Measurements from ENCODE around the gene MMP21. TPM values are rescaled to one million over a fixed set of nuclear protein-coding genes. Genes with fewer than 3 reads are reported as not detected.

Gene MMP21, protein sequence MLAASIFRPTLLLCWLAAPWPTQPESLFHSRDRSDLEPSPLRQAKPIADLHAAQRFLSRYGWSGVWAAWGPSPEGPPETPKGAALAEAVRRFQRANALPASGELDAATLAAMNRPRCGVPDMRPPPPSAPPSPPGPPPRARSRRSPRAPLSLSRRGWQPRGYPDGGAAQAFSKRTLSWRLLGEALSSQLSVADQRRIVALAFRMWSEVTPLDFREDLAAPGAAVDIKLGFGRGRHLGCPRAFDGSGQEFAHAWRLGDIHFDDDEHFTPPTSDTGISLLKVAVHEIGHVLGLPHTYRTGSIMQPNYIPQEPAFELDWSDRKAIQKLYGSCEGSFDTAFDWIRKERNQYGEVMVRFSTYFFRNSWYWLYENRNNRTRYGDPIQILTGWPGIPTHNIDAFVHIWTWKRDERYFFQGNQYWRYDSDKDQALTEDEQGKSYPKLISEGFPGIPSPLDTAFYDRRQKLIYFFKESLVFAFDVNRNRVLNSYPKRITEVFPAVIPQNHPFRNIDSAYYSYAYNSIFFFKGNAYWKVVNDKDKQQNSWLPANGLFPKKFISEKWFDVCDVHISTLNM
- total RNA-seq = not detected

GRCh38 chr10:125775491-125776106 lies at the start of gene MMP21:
Gene MMP21, minus strand, starts transcription at chr10:125775821. Its CDS starts 0 bp downstream, at chr10:125775821.
- no peak for ATAC-seq (replicated peaks)
- Mint-ChIP-seq H3K27ac (no peak within 1 kb of the TSS), H3K4me3 (no peak within 1 kb of the TSS), H3K9me3 (no peaks in the 10 kb centered on the region), H3K36me3 (ENCODE audit: low read depth) (no peaks in the 10 kb centered on the region), H3K4me1 (no peaks in the 10 kb centered on the region), H3K27me3 (peaks cover 7% of the 10 kb centered on the region)

DNA sequence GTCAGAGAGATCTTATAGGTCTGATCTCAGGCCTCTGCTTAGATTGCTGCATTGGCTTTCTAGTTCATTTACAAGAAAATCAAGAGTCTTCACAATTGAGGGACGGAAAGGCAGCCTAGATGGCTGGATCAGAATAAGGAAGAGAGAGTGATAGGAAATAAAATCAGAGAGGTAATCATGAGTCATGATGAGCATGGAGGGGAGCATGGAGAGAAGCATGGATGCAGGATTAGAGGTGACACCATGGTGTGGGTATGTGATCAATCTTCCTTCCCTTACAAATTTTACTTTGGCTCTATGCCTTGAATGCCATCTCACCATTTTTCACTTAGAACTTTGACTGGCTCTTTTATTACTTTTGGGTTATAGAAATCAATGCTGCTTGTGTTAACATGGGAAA lies 49.1 kb upstream of the MMP21 start:
- no peak for ATAC-seq (replicated peaks)
- H3K4me3 Mint-ChIP-seq = no peak overlapping the region
- no peak overlapping the region for H3K27ac Mint-ChIP-seq
- no peaks in the 10 kb centered on the region for H3K27me3 Mint-ChIP-seq
- H3K4me1 Mint-ChIP-seq = peaks cover 22% of the 10 kb centered on the region
- no peaks in the 10 kb centered on the region for H3K9me3 Mint-ChIP-seq
- peaks cover 5% of the 10 kb centered on the region for H3K36me3 Mint-ChIP-seq (ENCODE audit: low read depth)

GRCh38 chr10:125823663-125824251 lies 48.1 kb upstream of the MMP21 start:
- ATAC-seq (replicated peaks) = no peak
- H3K27me3 Mint-ChIP-seq = no peaks in the 10 kb centered on the region
- H3K4me3 Mint-ChIP-seq = no peak overlapping the region

GRCh38 chr10:125822878-125823662 lies 47.4 kb upstream of the MMP21 start, which contains the start of the genes BCCIP and UROS:
Gene BCCIP, plus strand, starts transcription at chr10:125823546. Its CDS starts 12 bp downstream, at chr10:125823558.
Gene UROS, minus strand, starts transcription at chr10:125823258. Its CDS starts 6,759 bp downstream, at chr10:125816499.
- Mint-ChIP-seq H3K4me3 (no peak within 1 kb of the TSS), H3K9me3 (no peaks in the 10 kb centered on the region), H3K27ac (peak within 1 kb of the TSS; percentile 87), H3K36me3 (ENCODE audit: low read depth) (peaks cover 5% of the 10 kb centered on the region), H3K4me1 (peaks cover 17% of the 10 kb centered on the region), H3K27me3 (no peaks in the 10 kb centered on the region)
- peak; percentile 87 for ATAC-seq (replicated peaks)

More at GRCh38 chr10:125823663-125824251, 48.1 kb upstream of the MMP21 start:
- Mint-ChIP-seq H3K36me3 (ENCODE audit: low read depth) (peaks cover 5% of the 10 kb centered on the region), H3K9me3 (no peaks in the 10 kb centered on the region), H3K27ac (no peak overlapping the region), H3K4me1 (peaks cover 22% of the 10 kb centered on the region)

DNA sequence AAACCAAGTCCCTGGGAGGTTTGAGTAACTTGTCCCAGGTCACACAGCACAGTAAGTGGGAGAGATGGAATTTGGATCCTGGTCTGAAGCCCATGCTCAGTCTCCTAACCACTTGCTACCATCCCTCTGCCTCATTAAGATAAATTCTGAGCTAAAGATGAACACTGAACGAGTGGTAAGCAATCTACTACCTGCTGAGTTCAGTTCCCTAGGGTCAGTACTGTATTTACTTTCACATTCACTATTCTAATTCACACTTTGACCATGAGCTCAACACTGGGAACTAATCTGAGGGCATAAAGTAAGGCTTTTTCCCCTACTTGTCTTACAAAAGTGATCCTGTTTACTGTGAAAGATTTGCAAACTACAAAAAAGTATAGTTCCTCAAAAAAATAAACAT lies 45.1 kb upstream of the MMP21 start:
- Mint-ChIP-seq H3K27me3 (no peaks in the 10 kb centered on the region), H3K4me1 (peaks cover 7% of the 10 kb centered on the region), H3K4me3 (no peak overlapping the region), H3K9me3 (no peaks in the 10 kb centered on the region), H3K36me3 (ENCODE audit: low read depth) (peaks cover 9% of the 10 kb centered on the region), H3K27ac (no peak overlapping the region)
- no peak for ATAC-seq (replicated peaks)

GRCh38 chr10:125817337-125817946 lies 41.8 kb upstream of the MMP21 start:
- no peak for ATAC-seq (replicated peaks)
- no peak overlapping the region for H3K27ac Mint-ChIP-seq
- H3K9me3 Mint-ChIP-seq = no peaks in the 10 kb centered on the region
- peaks cover 41% of the 10 kb centered on the region for H3K36me3 Mint-ChIP-seq (ENCODE audit: low read depth)
- peaks cover 5% of the 10 kb centered on the region for H3K4me1 Mint-ChIP-seq
- no peaks in the 10 kb centered on the region for H3K27me3 Mint-ChIP-seq
- H3K4me3 Mint-ChIP-seq = no peak overlapping the region

DNA sequence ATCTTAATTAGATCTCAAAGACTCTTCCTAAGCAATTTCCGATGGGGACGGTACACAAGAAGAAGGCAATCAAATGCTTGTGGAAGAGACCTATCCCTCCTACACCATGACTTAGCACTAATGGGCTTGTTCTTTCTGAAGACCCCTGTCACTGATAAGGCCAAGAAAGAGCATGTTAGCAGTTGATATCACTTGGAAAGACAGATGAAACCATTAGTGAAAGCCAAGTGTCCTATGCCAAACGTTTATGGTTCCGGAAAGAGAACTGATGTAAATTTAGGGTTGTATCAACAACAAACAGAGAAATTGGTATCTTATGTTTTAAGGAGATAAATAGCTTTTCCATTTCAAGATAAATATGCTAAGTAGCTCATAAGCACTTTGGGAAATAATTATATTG lies 40.9 kb upstream of the MMP21 start:
- Mint-ChIP-seq H3K27me3 (no peaks in the 10 kb centered on the region), H3K36me3 (ENCODE audit: low read depth) (peaks cover 40% of the 10 kb centered on the region), H3K4me3 (no peak overlapping the region), H3K9me3 (no peaks in the 10 kb centered on the region), H3K27ac (no peak overlapping the region), H3K4me1 (peaks cover under 1% of the 10 kb centered on the region)
- no peak for ATAC-seq (replicated peaks)

- H3K9me3 Mint-ChIP-seq = no peaks in the 10 kb centered on the region
- H3K36me3 Mint-ChIP-seq (ENCODE audit: low read depth) = peaks cover 45% of the 10 kb centered on the region
- H3K27ac Mint-ChIP-seq = no peak overlapping the region
- no peak for ATAC-seq (replicated peaks)
- no peak overlapping the region for H3K4me3 Mint-ChIP-seq
- no peaks in the 10 kb centered on the region for H3K4me1 Mint-ChIP-seq
- no peaks in the 10 kb centered on the region for H3K27me3 Mint-ChIP-seq
Observed at GRCh38 chr10:125815764-125816163, 40.1 kb upstream of the MMP21 start.

GRCh38 chr10:125812128-125812750 lies 36.6 kb upstream of the MMP21 start:
- no peak for ATAC-seq (replicated peaks)
- Mint-ChIP-seq H3K36me3 (ENCODE audit: low read depth) (peaks cover 62% of the 10 kb centered on the region), H3K27ac (no peak overlapping the region)

GRCh38 chr10:125811251-125811650 lies 35.6 kb upstream of the MMP21 start:
- no peak for ATAC-seq (replicated peaks)
- Mint-ChIP-seq H3K4me1 (peaks cover 3% of the 10 kb centered on the region), H3K36me3 (ENCODE audit: low read depth) (peaks cover 72% of the 10 kb centered on the region), H3K9me3 (no peaks in the 10 kb centered on the region), H3K27ac (no peak overlapping the region), H3K4me3 (no peak overlapping the region), H3K27me3 (no peaks in the 10 kb centered on the region)

More at GRCh38 chr10:125812128-125812750, 36.6 kb upstream of the MMP21 start:
- no peaks in the 10 kb centered on the region for H3K9me3 Mint-ChIP-seq
- H3K4me3 Mint-ChIP-seq = no peak overlapping the region
- peaks cover 3% of the 10 kb centered on the region for H3K4me1 Mint-ChIP-seq
- no peaks in the 10 kb centered on the region for H3K27me3 Mint-ChIP-seq

DNA sequence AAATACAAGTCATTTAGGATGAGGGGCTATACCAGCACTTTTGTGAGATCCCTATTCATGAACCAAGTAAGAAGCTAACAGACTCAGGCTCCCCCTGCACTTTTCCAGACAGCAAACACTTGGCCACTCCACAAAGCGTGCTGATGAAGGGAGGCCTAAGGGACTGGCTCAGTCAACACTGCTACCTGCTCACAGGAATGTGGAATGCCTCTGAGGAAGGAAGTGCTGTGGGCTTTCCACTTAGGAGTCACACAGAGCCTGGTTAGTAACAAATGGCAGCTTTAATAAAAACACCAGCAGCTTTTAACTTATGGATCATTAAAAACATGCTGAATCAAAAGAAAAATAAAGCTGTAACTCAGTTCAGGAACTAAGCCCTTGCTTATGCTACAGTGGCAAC lies 32.4 kb upstream of the MMP21 start:
- Mint-ChIP-seq H3K27me3 (no peaks in the 10 kb centered on the region), H3K4me1 (peaks cover 3% of the 10 kb centered on the region), H3K4me3 (no peak overlapping the region), H3K36me3 (ENCODE audit: low read depth) (peaks cover 56% of the 10 kb centered on the region), H3K27ac (no peak overlapping the region), H3K9me3 (no peaks in the 10 kb centered on the region)
- ATAC-seq (replicated peaks) = no peak

DNA sequence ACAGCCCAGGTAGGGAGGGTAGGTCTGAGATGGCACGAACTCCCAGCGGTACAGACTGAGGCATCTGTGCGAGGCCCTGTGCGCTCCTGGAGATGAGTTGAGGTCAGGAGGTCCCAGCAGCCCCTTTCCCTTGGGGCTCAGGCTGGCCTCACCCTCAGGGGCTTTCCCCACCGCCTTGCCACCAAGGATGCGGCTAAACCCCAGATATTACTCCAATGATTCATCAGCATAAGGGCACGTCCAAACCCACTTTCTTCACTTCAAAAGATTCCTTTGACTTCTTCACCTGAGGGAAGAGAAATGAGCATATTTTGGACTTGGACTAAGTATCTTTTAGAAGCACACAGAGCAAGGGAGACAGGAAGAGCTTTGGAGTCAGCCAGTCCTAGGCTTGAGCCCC lies 27.1 kb upstream of the MMP21 start:
- Mint-ChIP-seq H3K27ac (no peak overlapping the region), H3K4me3 (no peak overlapping the region), H3K9me3 (no peaks in the 10 kb centered on the region), H3K36me3 (ENCODE audit: low read depth) (peaks cover 30% of the 10 kb centered on the region), H3K4me1 (peaks cover 3% of the 10 kb centered on the region), H3K27me3 (no peaks in the 10 kb centered on the region)
- ATAC-seq (replicated peaks) = no peak

GRCh38 chr10:125802131-125802530 lies 26.5 kb upstream of the MMP21 start:
- Mint-ChIP-seq H3K27ac (no peak overlapping the region), H3K27me3 (no peaks in the 10 kb centered on the region), H3K36me3 (ENCODE audit: low read depth) (peaks cover 24% of the 10 kb centered on the region), H3K4me3 (no peak overlapping the region), H3K4me1 (no peaks in the 10 kb centered on the region), H3K9me3 (no peaks in the 10 kb centered on the region)
- ATAC-seq (replicated peaks) = no peak
